ENCODE results near the gene PPP6R2.
"Not testable (repeated sequence)": the region's sequence is repeated elsewhere in the genome, so short reads cannot be mapped to it uniquely, and the experiment has no call there.

PPP6R2 gene

DNA sequence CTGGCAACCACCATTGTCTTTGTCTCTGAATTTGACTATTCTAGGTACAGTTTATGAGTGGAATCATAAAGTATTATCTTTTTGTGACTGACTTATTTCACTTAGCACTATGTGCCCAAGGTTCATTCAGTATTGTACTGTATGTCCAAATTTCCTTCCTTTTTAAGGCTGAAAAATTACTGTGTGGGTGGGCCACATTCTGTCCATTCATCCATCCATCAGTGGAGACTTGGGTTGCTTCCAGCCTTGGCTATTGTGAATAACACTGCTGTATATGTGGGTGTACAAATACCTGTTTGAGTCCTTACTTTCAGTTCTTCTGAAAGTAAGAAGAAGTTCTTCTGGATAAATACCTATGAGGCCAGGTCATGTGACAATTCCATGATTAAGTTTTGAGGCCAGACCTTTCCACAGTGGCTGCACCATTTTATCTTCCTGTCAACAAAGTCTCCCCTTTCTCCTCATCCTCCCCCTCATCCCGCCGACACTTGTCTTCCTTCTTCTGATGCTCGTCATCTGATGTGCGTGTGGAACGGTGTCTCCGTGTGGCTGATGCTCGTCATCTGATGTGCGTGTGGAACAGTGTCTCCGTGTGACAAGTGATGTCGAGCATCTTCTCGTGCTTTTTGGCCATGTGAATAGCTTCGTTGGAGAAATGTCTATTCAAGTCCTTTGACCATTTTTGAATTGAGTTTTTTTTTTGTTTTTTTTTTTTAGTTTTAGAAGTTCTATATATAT is 82.2 kb downstream of the PPP6R2 start:
- no peak for DNase-seq (ENCODE audit: low read depth)

DNA sequence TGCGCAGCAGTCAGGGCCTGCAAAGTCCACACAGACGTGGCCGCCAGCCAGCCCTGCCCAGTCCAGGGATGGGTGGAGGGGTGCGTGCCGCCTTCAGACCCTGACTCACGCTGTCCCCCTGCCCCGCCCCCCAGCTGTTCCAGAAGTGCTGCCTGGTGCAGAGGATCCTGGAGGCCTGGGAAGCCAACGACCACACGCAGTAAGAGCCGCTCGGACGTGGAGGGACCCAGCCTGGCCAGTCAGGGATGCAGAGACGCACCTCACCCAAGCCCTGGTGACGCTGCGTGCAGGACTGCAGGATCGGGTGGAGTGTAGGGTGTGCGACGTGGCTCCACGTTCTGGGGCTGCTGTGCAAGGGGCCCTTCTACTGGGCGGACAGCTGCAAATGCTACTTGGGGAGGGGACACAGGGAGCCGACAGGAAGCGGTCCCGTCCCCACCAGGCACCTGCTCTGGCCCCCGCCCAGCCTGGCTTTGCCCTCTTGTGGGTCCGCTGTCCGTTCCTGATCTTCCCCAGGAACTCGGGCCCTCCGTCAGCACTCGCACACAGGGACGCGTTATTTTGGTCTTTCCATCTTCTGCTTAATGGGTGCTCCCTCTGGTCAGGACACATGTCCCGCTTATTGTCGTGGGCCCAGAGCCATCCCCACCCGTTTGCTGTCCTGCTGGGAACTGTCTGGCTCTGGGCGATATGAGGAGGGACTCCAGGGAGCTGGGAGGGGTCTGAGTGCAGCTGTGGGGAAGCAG is 89.2 kb downstream of the PPP6R2 start:
- DNase-seq (ENCODE audit: low read depth): no peak

DNA sequence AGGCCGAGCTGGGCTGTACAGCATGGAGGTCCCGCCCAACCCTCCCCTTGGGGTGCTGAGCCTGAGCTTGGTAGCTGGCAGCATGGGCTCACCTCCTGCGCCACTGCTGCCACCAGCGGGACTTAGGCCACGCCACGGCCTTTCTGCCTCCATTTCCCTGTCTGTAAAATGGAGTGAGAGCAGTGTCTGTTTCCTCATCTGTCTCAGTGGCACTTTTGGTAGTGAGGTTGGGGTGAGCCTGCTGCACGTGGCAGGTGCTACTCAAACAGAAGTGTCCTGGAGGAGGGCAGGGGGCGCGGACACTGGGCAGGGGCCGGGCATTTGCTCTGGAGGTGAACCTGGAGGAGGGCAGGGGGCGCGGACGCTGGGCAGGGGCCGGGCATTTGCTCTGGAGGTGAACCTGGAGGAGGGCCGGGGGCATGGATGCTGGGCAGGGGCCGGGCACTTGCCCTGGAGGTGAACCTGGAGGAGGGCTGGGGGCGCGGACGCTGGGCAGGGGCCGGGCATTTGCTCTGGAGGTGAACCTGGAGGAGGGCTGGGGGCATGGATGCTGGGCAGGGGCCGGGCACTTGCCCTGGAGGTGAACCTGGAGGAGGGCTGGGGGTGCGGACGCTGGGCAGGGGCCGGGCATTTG is 89.9 kb downstream of the PPP6R2 start:
- DNase-seq (ENCODE audit: low read depth): not testable (repeated sequence)

DNA sequence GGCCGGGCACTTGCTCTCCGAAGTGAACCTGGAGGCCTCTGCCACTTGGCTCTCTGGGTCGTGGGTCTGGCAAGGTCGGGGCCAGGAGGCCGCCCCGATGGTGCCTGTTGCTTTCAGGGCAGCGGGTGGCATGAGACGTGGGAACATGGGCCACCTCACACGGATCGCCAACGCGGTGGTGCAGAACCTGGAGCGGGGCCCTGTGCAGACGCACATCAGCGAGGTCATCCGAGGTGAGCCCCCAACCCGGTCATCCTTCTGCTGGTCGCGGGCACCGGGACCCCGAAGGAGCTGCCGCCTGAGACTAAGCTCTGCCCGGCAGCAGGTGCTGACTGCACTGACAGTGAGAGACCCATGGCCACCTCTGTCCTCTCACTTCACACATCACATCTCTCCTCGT is 91.7 kb downstream of the PPP6R2 start:
- no peak for DNase-seq (ENCODE audit: low read depth)

DNA sequence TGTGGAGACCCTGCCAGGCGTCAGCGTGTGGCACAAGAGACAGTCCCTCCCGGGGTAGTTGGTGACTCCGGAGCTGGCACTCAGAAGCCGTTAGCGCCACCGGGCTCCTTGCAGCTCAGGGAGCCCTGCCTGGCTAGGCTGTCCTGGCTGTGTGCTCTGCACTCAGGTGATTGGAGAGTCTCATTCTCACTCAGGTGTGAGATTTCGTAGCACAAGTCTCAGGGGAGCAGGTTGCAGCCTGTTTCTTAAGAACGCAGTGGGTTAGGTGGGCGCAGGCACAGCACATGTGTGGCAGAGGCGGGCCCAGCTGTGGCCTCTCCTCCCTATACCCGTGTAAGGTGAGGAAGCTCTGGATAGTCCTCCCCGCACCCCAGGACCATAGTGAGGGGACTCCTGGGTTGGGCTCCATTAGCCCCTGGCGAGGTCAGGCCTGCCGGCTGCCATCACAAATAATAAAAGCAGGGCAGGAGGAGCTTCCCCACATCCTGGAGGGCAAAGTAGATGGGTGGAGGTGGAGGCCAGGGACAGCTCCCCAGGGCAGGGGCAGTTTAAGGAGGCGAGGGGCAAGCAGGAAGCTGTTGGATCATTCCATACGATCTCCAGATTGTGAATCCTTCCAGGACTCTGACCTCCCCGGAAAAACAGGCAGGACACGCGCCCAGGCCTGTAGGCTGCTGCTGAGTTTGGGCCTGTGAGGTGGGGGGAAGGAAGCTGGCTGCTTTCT is 92.3 kb downstream of the PPP6R2 start:
- DNase-seq (ENCODE audit: low read depth): no peak

DNA sequence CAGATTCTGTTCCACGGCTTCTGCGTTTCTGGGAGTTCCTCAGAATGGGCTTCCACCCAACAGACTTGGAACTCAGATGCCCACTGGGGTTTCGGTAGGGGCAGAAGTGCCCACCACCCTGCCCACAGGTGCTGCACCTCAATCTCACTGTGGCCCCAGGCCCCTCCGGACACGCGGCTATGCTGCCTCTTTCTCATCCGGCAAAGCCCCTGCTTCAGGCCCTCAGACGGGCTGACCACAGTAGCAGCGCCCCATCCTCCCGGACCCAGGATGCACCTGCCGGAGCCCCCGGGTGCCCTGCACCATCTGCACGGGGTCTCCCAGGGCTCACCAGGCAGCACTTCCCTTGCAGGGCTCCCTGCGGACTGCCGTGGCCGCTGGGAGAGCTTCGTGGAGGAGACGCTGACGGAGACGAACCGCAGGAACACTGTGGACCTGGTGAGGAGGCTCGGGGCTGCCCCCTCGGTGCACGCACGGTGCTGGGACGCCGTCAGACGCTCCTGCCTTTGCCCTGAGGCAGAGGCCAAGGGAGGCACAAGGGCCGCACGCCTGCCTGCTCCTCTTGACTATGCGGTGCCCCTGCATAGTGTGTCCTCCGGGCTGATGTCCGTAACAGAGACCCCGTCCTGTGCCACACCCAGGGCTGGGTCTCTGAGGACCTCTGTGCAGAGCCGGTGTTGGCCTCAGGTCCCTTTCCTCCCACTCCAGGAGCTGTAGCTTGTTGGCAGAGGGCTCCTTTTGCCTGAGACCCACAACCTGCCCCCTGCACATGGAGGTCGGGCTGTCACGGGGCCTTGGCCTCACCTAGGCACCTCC is 93.1 kb downstream of the PPP6R2 start:
- no peak for DNase-seq (ENCODE audit: low read depth)

DNA sequence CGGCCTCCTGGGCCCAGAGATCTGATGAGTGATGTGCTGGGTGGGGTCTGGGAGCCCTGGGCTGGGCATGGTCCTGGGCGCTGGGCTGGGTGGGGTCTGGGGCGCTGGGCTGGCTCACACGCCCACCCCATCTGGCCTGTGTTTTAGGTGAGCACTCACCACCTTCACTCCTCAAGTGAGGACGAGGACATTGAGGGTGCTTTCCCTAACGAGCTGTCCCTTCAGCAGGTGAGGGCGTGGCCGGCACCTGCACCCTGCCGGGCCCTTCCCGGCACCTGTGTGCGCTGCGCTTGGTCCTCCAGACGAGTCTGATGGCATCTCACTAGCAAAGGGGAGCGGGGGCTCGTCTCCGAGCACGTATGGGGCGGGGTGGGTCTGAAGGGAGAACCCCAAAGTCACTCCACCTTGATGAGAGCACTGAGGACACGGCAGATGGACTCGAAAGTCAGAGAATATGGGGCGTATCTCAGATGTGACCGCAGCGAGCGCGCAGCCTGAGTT is 93.8 kb downstream of the PPP6R2 start:
- DNase-seq (ENCODE audit: low read depth): no peak

DNA sequence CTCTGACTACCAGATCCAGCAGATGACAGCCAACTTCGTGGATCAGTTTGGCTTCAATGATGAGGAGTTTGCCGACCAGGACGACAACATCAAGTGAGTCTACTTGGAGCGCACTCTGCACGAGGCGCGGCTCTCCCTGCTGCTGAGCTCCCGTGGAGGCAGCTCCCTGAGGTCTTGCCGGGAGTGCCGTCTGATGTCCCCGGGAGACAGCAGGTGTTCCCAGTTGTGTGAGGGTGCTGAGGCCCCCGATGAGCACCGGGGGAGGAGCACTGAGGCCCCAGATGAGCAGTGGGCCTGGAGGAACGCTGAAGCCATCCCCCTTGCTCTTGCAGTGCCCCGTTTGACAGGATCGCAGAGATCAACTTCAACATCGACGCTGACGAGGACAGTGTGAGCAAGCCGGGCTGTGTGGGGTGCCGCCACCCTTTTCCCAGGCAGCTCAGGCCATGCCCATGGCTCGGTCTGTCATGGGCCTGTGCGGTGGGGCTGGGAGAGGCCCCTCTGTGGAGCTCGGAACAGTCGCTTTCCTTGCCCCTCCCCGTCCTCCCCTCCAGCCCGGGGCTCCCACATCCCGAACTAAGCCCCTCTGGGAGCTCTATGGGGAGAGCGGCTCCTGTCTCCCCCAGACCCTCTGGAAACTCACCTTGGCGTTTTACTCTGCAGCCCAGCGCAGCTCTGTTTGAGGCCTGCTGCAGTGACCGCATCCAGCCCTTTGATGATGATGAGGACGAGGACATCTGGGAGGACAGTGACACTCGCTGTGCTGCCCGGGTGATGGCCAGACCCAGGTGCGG is 94.6 kb downstream of the PPP6R2 start:
- no peak for DNase-seq (ENCODE audit: low read depth)

DNA sequence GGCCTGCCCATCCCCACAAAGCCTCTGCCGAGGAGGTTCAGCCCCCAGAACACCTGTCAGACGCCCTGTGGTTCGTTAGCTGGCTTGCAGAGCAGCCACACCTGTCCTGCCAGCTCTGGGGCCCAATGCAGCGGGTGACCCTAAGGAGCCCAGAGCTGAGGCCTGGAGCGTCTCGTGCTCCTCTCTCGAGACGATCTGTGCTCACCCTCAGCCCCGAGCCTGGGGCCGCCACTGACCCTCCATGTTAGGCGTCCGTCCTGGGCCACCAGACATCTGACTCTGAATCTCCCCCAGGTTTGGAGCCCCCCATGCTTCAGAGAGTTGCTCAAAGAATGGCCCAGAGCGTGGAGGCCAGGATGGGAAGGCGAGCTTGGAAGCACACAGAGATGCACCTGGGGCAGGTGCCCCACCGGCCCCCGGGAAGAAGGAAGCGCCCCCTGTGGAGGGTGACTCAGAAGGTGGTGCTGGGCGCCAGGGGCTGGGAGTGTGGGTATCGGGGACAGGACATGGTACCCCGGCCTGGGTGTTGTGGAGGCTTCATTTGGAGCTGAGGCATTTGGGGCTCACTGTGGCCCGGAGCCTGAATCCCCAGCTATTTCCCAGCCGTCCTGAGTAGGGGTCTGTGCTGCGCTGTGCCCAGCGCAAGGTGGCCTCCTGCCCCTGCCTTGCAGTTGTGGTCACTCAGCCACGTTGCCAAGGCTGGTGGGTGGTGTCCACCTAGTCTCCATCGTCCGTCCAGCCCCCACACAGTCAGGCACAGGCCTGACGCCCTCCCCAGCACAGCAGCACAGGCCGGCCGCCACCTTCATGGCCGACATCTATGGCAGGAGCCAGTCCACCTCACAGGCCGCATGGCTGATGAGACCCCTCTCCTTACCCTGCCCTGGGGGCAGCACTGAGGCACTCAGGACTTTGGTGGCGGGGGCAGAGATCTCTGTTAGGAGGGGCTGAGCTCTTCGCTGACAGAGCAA is 95.5 kb downstream of the PPP6R2 start:
- no peak for DNase-seq (ENCODE audit: low read depth)

DNA sequence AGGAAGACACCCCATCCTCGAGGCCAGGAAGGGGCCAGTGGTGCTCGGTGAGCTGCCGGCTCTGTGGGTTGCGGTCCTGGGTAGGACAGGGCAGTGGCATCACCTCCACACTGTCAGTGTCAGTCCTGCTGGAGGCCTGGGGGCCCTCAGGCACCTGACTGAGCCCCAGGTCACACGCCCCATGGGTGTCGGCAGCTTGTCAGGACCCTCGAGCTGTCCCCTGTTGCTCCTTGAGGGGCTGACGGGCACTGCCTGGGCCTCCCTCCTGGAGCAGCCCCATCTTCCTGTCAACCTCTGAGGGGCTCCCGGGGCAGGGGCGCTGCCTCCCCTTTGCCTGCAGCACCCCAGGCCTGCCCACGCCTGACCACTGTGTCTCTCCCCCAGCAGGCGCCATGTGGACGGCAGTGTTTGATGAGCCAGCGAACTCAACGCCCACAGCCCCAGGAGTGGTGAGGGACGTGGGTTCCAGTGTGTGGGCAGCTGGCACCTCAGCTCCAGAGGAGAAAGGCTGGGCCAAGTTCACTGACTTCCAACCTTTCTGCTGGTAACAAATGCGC is 96.3 kb downstream of the PPP6R2 start:
- no peak for DNase-seq (ENCODE audit: low read depth)

DNA sequence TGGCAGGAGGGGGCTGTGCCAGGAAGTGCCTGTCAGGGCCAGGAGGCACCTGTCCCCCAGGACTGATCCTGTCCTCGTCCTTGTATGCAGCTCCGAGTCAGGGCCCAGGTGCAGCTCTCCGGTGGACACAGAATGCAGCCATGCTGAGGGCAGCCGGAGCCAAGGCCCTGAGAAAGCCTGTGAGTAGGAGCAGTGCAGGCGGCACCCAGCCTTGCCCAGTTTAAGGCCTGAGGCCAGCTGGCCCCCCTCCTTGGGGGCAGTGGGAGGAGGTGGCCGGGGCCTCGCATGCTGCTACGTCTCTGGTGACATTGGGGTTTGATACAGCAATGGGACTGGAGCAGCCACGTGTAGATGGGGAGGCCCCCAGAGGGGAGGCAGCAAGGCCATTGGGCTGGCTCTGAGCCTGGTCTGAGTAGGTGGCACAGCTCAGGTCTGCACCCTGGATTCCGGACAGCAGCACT is 96.8 kb downstream of the PPP6R2 start:
- no peak for DNase-seq (ENCODE audit: low read depth)

DNA sequence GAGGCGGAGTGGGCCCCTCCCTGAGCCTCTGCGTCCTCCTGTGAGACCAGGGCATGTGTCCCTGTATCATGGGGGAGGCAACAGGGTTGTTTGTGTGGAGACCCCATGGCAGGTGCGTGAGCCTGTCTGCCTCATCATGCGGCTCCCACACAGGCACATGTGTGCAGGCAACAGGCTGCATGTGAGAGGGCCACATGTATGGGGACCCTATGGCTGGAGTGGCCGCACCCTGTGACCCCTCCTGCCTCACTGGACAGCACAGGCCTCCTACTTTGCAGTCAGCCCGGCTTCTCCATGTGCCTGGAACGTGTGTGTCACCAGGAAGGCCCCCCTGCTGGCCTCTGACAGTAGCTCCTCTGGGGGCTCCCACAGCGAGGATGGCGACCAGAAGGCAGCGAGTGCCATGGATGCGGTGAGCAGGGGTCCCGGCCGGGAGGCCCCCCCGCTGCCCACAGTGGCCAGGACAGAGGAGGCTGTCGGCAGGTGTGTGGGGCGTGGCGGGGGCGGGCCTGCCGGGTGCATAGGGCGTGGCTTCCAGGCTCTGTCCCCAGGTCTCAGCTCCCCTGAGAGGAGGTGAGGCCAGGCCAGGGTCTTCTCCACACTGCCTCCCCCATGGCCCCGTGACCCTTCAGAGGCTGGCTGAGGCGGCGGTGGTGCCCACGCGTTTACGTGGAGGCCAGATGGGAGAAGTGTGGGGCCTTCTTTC is 97.6 kb downstream of the PPP6R2 start:
- no peak for DNase-seq (ENCODE audit: low read depth)

DNA sequence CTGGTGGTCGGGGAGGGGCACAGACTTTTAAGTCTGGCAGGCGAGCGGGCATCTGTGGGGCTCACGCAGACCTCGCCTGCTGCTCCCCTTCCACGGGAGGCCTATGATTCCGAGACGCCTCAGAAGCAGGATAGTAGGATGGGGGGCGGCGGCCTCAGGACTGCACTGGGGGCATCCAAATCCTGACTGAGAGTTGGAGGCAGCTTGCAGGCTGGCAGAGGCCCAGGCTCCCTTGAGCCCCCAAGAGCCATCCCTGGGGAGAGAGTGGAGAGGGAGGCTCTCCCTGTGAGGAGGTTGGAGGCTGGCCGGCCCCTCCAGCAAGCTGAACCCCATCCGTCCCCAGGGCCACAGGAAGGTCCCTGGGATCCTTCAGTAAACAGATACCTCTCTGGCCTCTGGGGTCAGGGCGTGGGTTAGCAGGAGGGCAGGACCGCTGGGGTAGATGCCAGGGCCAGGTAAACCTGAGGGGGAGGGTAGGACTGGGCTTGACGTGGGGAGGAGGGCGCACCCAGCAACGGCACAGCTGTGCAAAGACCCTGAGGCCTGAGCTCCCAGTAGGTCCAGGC is 98.4 kb downstream of the PPP6R2 start:
- no peak for DNase-seq (ENCODE audit: low read depth)

DNA sequence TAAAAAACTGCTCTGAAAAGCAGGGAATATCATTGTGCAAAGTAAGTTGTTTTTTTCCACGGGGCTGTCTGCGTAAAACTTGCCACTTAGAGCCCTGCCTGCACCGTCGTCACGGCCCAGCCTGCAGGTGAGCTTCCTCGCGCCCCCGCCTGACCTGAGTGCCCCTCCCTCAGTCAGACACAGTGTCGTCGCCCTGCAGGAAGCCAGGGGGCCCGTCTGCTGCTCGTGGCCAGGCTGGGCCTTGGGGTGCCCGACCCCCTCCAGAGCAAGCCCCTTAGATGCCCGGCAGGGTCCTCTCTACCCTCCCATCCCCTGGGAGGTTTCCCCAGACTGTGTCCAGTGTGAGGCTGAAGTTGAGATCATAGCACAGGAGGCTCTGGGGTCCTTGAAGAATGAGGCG is 100.1 kb downstream of the PPP6R2 start:
- DNase-seq (ENCODE audit: low read depth): no peak

DNA sequence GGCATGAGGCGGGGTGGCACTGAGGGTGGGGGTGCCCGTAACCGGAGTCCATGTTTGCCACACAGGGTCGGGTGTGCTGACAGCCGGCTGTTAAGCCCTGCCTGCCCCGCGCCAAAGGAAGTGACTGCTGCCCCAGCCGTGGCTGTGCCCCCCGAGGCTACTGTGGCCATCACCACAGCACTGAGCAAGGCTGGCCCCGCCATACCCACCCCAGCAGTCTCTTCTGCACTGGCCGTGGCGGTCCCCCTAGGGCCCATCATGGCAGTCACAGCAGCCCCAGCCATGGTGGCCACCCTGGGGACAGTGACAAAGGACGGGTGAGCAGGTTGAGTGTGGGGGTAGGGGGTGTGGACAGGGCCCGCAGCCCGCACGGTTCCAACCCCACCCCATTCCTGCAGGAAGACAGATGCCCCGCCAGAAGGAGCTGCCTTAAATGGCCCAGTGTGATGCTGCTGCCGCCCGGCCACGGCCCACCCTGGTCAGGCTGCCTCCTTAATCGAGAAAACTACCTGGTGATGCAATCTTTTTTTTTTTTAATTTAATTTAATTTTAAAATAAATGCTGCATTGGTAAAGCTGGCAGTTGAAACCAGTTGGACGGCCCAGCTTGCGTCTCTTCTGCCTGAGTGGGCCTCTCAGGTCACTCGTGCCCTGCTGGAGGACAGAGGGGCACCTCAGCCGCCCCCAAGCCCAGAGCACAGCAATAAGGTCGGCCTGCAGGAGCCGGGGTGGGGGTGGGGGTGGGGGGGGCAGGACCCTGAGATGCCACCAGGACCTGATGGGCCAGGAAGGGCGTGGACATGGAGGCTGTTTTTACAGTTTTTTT is 100.9 kb downstream of the PPP6R2 start:
- no peak for DNase-seq (ENCODE audit: low read depth)

DNA sequence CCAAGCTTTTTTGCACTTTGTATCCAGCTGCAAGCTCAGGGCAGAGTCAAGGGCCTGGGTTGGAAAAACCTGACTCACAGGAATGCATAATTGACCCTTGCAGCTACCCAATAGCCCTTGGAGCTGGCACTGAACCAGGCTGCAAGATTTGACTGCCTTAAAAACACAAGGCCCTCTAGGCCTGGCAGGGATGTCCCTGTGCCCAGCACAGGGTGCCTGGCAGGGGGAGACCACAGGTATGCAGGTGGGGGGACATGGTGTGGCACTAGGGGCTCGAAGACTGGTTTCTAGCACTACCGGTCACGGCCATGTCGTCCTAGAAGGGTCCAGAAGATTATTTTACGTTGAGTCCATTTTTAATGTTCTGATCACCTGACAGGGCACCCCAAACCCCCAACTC is 101.5 kb downstream of the PPP6R2 start:
- no peak for DNase-seq (ENCODE audit: low read depth)
